ENCODE data around the gene EIF6. TPM values are rescaled to one million over a fixed set of nuclear protein-coding genes. Genes with fewer than 3 reads are reported as not detected.

EIF6 gene
- total and polyA plus RNA-seq, 9 of the 15 experiments (the other 6 are each of a cell fraction or from before 2014, with no cell fraction given), result 165 to 832 (median 229) TPM

DNA sequence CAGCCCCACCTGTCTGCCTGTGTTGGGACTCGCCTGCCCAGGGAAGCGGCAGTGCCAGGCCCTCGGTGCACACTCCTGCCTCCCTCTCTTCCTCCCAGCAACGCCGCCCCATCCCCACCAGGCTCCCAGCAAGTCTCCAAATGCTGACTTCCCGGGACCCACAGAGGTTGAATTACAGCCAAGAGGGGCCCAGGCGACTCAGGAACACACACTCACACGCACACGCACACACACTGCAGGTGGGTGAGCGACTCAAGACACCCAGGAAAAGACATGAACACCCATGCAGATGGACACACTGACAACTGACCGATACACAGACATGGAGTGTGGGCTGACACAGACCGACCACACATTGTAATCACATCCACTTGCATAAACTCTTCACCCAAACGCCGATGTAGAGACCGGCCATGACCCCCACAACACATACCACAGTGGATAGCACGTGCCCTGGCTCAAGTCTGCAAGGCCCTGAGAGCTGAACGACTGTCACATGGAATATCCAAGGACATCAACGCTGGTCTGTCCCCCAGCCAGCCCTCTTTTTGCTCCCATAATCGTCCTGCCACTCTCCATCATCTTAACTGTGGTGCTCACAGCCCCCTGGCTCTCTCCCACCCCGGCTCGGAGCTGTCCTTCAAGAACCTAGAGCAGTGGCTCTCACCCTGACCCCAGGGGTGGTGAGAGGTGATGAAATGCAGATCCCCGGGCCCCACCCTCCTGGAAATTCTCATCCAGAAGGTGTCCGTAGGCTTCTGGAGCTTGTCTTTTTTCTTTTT, 8.1 kb upstream of the EIF6 start:
- 22% methylated on average over 23 of the region's 23 CpGs for WGBS (ENCODE audit: insufficient coverage, low coverage, missing lambda C conversion rate)
- no peaks in the 10 kb centered on the region for H3K9me3 ChIP-seq (replicated peaks; ENCODE audit: control insufficient read depth, insufficient read depth, low read depth, low read length)
- no peaks in the 10 kb centered on the region for H3K79me2 ChIP-seq (ENCODE audit: control insufficient read depth, insufficient read depth, low read length)
- FAIRE-seq (peak; percentile 37), DNase-seq (ENCODE audit: extremely low read depth in 1 of 4, low spot score in 3 of 4) (no peak), ATAC-seq (no peak)
- H3K27me3 ChIP-seq (ENCODE audit: control insufficient read depth in 2 of 2, insufficient read depth in 2 of 2, low read length in 2 of 2), result peaks cover 31 to 60% of the 10 kb centered on the region in 2 experiments
- ChIA-PET CTCF (ENCODE audit: low intra/inter-chr PET ratio) (no interaction called here), POLR2A (interaction anchor here (0.9 to 1.1 kb wide), 2 partner anchors 11 to 164 kb away, joined by 4 to 6 read pairs; no protein-coding TSS in a partner anchor)
- BruUV-seq (replicated peaks), result no TSS peak
- intact Hi-C loops (cut with micrococcal nuclease) (no loop called here), in situ Hi-C loops (cut with MboI) (no loop called here)
- H3K36me3 ChIP-seq (ENCODE audit: control insufficient read depth, insufficient read depth, low read length), result no peaks in the 10 kb centered on the region
- H3K9me1 ChIP-seq (ENCODE audit: control insufficient read depth, insufficient read depth, low read length), result no peaks in the 10 kb centered on the region
- no peak overlapping the region for H3K4me3 ChIP-seq
- peaks cover 0 to 19% of the 10 kb centered on the region in 2 experiments; a peak in 3 of 5 replicates for H3K4me1 ChIP-seq (replicated peaks in 1 of 2; ENCODE audit: control insufficient read depth in 2 of 2, insufficient read depth in 2 of 2, low read length in 2 of 2)
- no peak overlapping the region for H2AFZ ChIP-seq (ENCODE audit: low read depth, low read length)
- no peak overlapping the region for H3K9ac ChIP-seq (ENCODE audit: insufficient read depth in 1 of 2, low read depth in 2 of 2, low read length in 2 of 2)
- no peak overlapping the region for H3K27ac ChIP-seq (ENCODE audit: extremely low read depth, low read depth, low read length)
- no peak for TF ChIP-seq RBM17 (IDR thresholded peaks at IDR 0.05; ENCODE audit: borderline replicate concordance, low read depth, low read length)
- no peak for TF ChIP-seq ZNF165 (CRISPR knock-in tag; IDR thresholded peaks at IDR 0.05; ENCODE audit: borderline replicate concordance)
- TF ChIP-seq, protein P1, sequence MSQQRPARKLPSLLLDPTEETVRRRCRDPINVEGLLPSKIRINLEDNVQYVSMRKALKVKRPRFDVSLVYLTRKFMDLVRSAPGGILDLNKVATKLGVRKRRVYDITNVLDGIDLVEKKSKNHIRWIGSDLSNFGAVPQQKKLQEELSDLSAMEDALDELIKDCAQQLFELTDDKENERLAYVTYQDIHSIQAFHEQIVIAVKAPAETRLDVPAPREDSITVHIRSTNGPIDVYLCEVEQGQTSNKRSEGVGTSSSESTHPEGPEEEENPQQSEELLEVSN (IDR thresholded peaks at IDR 0.05; ENCODE audit: borderline replicate concordance in 1 of 2, extremely low read depth in 1 of 2, insufficient read depth in 1 of 2, insufficient read length in 1 of 2, low read depth in 1 of 2, low read length in 1 of 2, poor library complexity in 1 of 2, severe bottlenecking in 1 of 2), result no peak
- no peak for TF ChIP-seq NRF1 (conservative IDR thresholded peaks at IDR 0.05 in 1 of 2, IDR thresholded peaks at IDR 0.05 in 1 of 2)
- TF ChIP-seq HNRNPK (IDR thresholded peaks at IDR 0.05; ENCODE audit: low read depth, low read length, poor library complexity, severe bottlenecking), result no peak
- H4K20me1 ChIP-seq (replicated peaks; ENCODE audit: control insufficient read depth, insufficient read depth, low read length), result no peaks in the 10 kb centered on the region
- no peak overlapping the region for H3K4me2 ChIP-seq (ENCODE audit: insufficient read depth, low read length)

All from K562 (cell line).